HG02973 (cell line): Measurements from ENCODE around the gene KIF5C.

Source experiments
- ATAC-seq: cut with Tn5 transposase; IDR thresholded peaks from one replicate; pipeline ENCODE4 v1.9.1; 2021; ENCODE audit warnings: moderate library complexity; ENCODE audit not compliant: unreplicated experiment

The KIF5C gene

DNA sequence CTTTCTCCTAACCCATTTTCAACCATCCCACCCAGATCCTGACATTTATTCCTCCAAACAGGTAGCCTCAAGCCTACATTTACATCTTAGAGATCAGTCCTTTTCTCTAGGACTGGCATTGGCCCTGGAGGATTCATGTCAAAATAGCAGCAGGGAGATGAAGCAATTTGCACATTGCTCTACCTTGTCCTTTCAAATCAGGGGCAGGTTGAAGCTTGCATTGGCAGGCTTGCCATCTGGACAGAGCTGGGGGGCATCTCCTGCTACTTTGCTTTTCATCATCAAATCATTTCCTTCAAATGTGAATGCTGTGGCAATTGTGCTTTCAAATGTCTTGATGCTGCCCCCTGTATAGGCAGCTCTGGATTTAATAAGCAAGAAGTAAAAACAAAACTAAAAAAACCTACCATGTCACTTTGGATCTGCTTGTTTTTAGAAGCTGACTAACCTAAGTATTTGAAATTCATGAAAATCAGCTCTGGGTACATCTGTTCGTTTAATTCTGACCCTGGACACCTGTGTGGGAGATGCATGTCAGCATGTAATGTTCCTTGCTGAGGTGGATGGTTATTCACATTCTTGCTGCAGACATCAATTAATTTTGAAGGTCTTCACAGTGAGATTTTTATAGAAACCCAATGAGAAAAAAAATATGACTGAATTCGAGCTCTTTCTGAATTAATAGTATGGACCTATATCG is 47.9 kb downstream of the KIF5C start:
- no peak for ATAC-seq

GRCh38 chr2:148924514-148925178 is 49.6 kb downstream of the KIF5C start:
- ATAC-seq: no peak

DNA sequence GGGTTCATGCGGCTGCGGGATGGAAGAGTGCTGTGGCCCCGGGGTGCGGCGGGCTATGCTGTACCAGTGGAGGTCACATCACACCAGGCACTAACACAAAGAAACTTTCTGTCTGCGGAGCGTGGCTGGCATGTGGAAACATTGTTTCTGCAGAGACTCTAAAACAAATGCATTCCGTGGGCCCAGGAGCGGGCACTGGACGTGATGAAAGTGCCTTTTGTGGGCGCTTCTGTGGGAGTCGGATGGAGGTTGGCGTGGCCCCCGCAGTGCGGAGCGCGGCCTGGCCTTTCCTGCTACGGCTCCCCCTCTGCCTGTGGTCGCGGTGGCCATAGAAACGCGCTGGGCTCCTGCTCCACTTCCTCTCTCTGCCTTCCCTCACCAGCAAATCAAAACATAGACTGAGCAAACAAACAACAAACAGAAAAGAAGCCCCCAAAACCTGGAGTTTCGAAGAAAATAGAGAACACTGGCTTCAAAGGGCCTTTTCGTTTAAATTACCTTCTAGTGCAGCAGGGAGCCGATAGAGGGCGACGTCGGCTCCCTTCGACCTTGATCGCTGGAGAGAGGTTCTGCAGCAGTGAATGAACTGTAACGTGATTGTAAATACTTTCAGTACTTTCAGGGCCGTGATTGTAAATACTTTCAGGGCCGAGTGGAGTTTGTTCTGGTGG is 51.4 kb downstream of the KIF5C start:
- ATAC-seq: peak; percentile 92

- ATAC-seq: peak; percentile 67
These were observed 52.0 kb downstream of the KIF5C start for GRCh38 chr2:148926981-148927401.

DNA sequence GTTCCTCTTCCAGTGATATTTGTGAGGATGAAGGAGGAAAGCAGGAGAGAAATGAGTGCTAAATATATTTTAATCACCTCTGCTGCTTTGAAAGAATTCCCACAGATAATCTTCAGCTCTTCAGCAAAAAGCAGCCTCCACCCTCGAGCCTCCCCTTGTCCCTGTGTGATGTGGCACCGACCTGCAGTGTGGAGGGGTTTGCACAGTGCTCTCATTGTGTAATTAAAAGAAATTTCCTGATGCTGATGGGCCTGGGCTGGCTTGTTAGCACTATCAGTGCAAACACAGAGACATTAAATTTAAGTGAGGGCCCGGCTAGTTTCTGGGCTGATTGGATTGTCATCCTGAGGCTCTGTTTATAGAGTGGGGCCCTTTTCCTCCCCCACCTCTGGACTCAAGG is 53.4 kb downstream of the KIF5C start:
- no peak for ATAC-seq

- no peak for ATAC-seq
These were observed 55.2 kb downstream of the KIF5C start for GRCh38 chr2:148930046-148930775.

GRCh38 chr2:148932536-148932935 is 57.5 kb downstream of the KIF5C start:
- ATAC-seq: no peak

DNA sequence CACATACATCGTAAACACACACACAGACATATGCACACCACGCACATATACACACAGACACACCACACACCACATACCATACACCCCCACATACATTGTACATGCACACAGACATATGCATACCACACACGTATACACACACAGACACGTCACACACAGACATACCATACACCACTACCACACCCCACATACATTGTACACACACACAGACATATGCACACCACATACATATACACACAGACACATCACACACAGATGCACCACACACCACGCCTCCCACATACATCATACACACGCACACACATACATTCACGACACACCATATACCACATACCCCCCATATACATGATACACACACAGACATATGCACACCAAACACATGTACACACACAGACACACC is 58.4 kb downstream of the KIF5C start:
- no peak for ATAC-seq

DNA sequence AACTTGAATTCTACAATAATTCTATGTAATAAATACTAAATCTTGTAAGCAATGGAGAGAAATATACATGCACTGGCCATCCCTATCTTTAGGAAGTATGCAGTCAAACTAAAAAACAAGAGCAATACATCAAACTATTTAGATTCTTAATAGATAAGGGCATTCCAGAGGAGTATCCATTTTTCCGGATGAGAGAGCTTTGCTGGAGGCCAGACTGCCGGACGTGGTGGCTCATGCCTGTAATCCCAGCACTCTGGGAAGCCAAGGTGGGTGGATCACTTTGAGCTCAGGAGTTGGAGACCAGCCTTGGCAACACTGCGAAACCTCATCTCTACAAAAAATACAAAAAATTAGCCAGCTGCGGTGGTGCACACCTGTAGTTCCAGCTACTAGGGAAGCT is 60.8 kb downstream of the KIF5C start:
- ATAC-seq: no peak

DNA sequence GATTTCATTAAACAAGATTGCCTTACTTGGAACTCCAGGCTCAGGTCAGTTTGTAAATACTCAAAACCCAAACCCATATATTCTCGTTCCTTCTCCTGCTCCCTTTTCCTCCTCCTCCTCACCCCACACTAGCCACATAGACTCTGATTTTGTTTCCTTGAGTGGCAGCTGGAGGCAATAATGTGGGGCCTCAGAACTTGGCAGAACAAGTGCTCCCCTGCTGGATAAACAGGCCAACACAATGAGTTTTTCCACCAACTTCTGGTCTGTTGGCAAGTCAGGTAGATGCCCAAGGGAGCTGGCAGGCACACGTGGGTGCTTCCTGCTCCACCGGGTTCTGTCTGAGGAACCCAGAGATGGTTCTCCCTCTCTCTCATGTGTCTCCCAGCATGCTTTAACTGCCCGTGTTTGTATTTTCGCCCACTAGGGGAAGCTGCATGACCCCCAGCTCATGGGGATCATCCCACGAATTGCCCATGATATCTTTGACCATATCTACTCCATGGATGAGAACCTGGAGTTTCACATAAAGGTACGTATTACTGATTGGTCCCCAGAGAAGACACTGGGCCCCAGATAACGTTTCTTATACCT is 61.9 kb downstream of the KIF5C start:
- ATAC-seq: no peak

DNA sequence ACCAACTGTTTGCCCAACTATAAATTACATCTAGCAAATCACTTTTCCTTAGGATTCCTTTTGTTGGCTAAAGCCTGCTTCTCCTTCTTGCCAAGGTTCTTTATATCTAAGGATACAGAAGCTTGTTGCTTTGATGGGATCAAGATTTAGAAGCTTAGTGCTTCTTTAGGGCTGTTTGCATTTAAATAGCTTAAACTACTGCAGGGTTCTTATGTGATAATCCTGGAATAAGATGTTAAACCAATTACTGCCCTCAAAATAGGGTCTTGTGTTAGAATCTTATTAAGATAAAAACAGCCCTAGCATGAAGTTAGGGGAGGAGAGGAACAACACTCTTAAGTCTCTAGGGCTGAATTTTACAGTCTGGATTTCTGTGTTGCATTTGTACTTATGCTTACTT is 64.2 kb downstream of the KIF5C start:
- ATAC-seq: no peak

- ATAC-seq: no peak
These were observed 68.1 kb downstream of the KIF5C start for GRCh38 chr2:148943097-148943496.

DNA sequence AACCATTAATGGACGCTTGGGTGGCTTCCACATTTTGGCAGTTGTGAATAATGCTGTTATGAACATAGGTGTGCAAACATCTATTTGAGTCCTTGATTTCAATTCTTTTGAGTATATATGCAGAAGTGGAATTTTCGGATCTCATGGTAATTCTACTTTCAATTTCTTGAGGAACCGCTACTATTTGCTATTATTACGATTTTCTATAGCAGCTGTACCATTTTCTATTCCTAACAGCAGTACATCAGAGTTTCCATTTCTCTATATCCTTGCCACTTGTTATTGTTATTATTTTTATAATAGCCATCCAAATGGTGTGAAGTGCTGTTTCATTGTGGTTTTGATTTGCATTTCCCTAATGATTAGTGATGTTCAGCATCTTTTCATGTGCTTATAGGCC is 69.5 kb downstream of the KIF5C start:
- ATAC-seq: no peak

DNA sequence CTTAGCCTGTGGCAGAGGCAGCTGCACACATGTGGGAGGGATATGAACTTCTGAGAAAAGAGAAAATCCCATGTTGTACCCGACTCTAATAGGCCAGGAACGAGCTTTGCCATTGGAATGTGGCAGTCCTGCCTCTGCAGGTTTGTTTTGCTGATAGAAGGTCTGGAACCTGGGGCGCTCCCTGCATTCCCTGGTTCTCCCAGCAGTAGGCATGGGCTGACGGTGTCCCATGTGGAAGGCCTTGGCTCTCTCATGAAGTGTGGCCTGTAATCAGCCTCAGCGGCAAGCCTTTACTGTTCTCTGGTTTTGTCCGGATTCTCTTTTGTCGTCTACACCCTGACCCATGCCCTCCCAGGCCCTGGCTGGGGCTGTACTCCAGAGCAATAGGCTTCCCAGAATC is 72.3 kb downstream of the KIF5C start:
- no peak for ATAC-seq

GRCh38 chr2:148948868-148949267 is 73.8 kb downstream of the KIF5C start:
- no peak for ATAC-seq

GRCh38 chr2:148949348-148949747 is 74.3 kb downstream of the KIF5C start:
- no peak for ATAC-seq

DNA sequence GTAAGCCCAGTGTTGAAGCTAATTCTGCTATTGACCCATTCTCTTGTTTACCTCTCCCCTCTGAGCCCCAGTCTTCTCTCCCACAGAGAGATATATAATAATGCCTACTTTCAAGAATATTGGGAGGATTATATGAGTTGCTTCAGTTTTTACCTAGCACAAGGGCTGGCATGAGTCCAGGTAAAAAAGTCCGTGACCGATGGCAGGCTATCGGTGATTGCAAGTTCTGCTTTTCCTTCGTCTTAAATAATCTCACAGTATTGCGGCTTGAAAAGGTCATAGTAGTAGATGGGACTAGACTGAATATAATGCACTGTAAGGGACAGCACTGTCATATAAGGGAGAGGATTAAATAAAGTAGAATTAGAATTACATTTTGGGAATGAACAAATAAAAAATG is 77.6 kb downstream of the KIF5C start:
- ATAC-seq: no peak

DNA sequence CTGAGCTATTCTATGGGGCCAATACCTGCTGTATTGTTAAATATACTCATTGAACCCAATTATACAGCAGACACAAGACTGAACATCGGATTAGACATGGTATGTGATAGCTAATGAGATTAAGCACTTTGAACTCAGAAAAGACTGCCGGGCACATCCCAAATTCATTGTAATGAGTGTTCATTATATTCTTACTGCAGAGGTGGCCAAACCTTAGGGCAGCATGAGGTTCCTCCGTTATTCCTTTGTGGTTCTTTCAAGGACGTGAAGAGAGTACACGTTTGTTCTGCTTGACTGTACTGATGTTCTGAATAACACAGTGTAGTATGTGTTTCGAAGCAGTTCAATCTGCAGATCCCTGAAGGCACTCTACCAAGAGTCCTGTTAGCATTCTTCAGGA is 78.4 kb downstream of the KIF5C start:
- no peak for ATAC-seq

- ATAC-seq: no peak
These were observed 79.5 kb downstream of the KIF5C start for GRCh38 chr2:148954536-148954935.

- ATAC-seq: no peak
These were observed 80.8 kb downstream of the KIF5C start for GRCh38 chr2:148955798-148956197.

- ATAC-seq: no peak
These were observed 82.0 kb downstream of the KIF5C start for GRCh38 chr2:148957023-148957422.
